SJSA1 (cell line): ENCODE results near the gene RNF31. TPM values are rescaled to one million over a fixed set of nuclear protein-coding genes. Genes with fewer than 3 reads are reported as not detected.

Source experiments
- DNase-seq, 2 experiments: peaks; one replicate each; pipeline ENCODE4 v3.0.0-alpha.2; 2015 to 2020; ENCODE audit warnings: low spot score in 2 of 2, low read depth in 1 of 2
- H3K27ac ChIP-seq: fragments of 250-450 bp; sonication (Bioruptor Pico); 2 replicates; pipeline ENCODE4 v1.5.1; 2020; ENCODE audit warnings: mild to moderate bottlenecking, moderate library complexity
- H3K27me3 ChIP-seq: fragments of 250-450 bp; sonication (Bioruptor Pico); replicated peaks from 2 replicates; pipeline ENCODE4 v1.5.1; 2020; ENCODE audit warnings: mild to moderate bottlenecking, moderate library complexity
- H3K36me3 ChIP-seq: fragments of 250-450 bp; sonication (Bioruptor Pico); 2 replicates; pipeline ENCODE4 v1.5.1; 2020; ENCODE audit warnings: mild to moderate bottlenecking
- H3K4me1 ChIP-seq: fragments of 250-450 bp; sonication (Bioruptor Pico); replicated peaks from 2 replicates; pipeline ENCODE4 v1.6.1; 2021; ENCODE audit warnings: mild to moderate bottlenecking
- H3K4me3 ChIP-seq: fragments of 250-450 bp; sonication (Bioruptor Pico); 2 replicates; pipeline ENCODE4 v1.5.1; 2020; ENCODE audit warnings: mild to moderate bottlenecking
- H3K9me3 ChIP-seq: fragments of 250-450 bp; sonication (Bioruptor Pico); replicated peaks from 2 replicates; pipeline ENCODE4 v1.5.1; 2020; ENCODE audit warnings: mild to moderate bottlenecking
- total RNA-seq: library from RNA; depleted of rRNA; stranded (reverse); fragments of >200 nt; shearing (Covaris generic); gene quantifications from 2 replicates; pipeline ENCODE4 v1.2.3, GENCODE V29; 2014

The RNF31 gene
- total RNA-seq, 1 experiment from 2014 or later, result 40.3 TPM

- DNase-seq, result no peak
- no peaks in the 10 kb centered on the region; the same call in 1 of the 2 replicates for H3K9me3 ChIP-seq
- H3K27me3 ChIP-seq, result no peaks in the 10 kb centered on the region
- peaks cover 20% of the 10 kb centered on the region for H3K4me1 ChIP-seq
- no peak overlapping the region for H3K27ac ChIP-seq
- no peak overlapping the region for H3K4me3 ChIP-seq
- H3K36me3 ChIP-seq, result peaks cover 45% of the 10 kb centered on the region
Measured at GRCh38 chr14:24137529-24138395, 9.5 kb upstream of the RNF31 start.

- Histone ChIP-seq H3K27me3 (no peaks in the 10 kb centered on the region), H3K27ac (no peak overlapping the region), H3K36me3 (peaks cover 54% of the 10 kb centered on the region), H3K9me3 (no peaks in the 10 kb centered on the region; the same call in 1 of the 2 replicates), H3K4me3 (no peak overlapping the region), H3K4me1 (peaks cover 21% of the 10 kb centered on the region)
- no peak for DNase-seq
Measured at GRCh38 chr14:24138396-24139271, 8.7 kb upstream of the RNF31 start.

- H3K4me3 ChIP-seq, result no peak overlapping the region
- DNase-seq, result no peak
Measured at GRCh38 chr14:24139272-24139934, 7.9 kb upstream of the RNF31 start.

GRCh38 chr14:24141097-24141880, 6.0 kb upstream of the RNF31 start, which contains the start of gene EMC9:
EMC9 (minus strand) TSS chr14:24141591; CDS start chr14:24141304, 287 bp downstream.
- H3K9me3 ChIP-seq, result no peaks in the 10 kb centered on the region
- H3K27me3 ChIP-seq, result no peaks in the 10 kb centered on the region
- peak within 1 kb of the TSS; percentile 50 for H3K27ac ChIP-seq
- DNase-seq, result peak; percentile 94 to 99
- H3K36me3 ChIP-seq, result peaks cover 68% of the 10 kb centered on the region
- H3K4me3 ChIP-seq, result peak within 1 kb of the TSS; percentile 68
- peaks cover 29% of the 10 kb centered on the region for H3K4me1 ChIP-seq

More at GRCh38 chr14:24139272-24139934, 7.9 kb upstream of the RNF31 start:
- peaks cover 24% of the 10 kb centered on the region for H3K4me1 ChIP-seq
- no peaks in the 10 kb centered on the region for H3K27me3 ChIP-seq
- H3K27ac ChIP-seq, result no peak overlapping the region
- peaks cover 62% of the 10 kb centered on the region for H3K36me3 ChIP-seq
- H3K9me3 ChIP-seq, result no peaks in the 10 kb centered on the region; the same call in 1 of the 2 replicates

GRCh38 chr14:24143511-24143910, 3.8 kb upstream of the RNF31 start:
- Histone ChIP-seq H3K27me3 (no peaks in the 10 kb centered on the region), H3K4me1 (peaks cover 28% of the 10 kb centered on the region), H3K36me3 (peaks cover 58% of the 10 kb centered on the region), H3K27ac (no peak overlapping the region), H3K9me3 (no peaks in the 10 kb centered on the region), H3K4me3 (no peak overlapping the region)
- no peak for DNase-seq

GRCh38 chr14:24144451-24144850, 2.8 kb upstream of the RNF31 start:
- no peaks in the 10 kb centered on the region for H3K9me3 ChIP-seq
- H3K27me3 ChIP-seq, result no peaks in the 10 kb centered on the region
- no peak overlapping the region for H3K27ac ChIP-seq
- no peak overlapping the region for H3K4me3 ChIP-seq
- no peak for DNase-seq
- H3K4me1 ChIP-seq, result peaks cover 30% of the 10 kb centered on the region
- H3K36me3 ChIP-seq, result peaks cover 58% of the 10 kb centered on the region

- DNase-seq, result no peak
- Histone ChIP-seq H3K27ac (no peak overlapping the region), H3K36me3 (peaks cover 62% of the 10 kb centered on the region), H3K9me3 (no peaks in the 10 kb centered on the region), H3K27me3 (no peaks in the 10 kb centered on the region), H3K4me3 (peak overlapping the region; percentile 86), H3K4me1 (peaks cover 30% of the 10 kb centered on the region)
Measured at GRCh38 chr14:24145219-24145618, 2.1 kb upstream of the RNF31 start.

GRCh38 chr14:24145690-24146452, 1.4 kb upstream of the RNF31 start:
- peak; percentile 56 to 78 for DNase-seq
- Histone ChIP-seq H3K27me3 (no peaks in the 10 kb centered on the region), H3K4me3 (peak overlapping the region; percentile 86), H3K27ac (peak overlapping the region; percentile 44), H3K9me3 (no peaks in the 10 kb centered on the region), H3K36me3 (peaks cover 69% of the 10 kb centered on the region), H3K4me1 (peaks cover 30% of the 10 kb centered on the region)

- Histone ChIP-seq H3K36me3 (peaks cover 75% of the 10 kb centered on the region), H3K4me3 (peak within 1 kb of the TSS; percentile 86)
Measured at GRCh38 chr14:24146453-24146977, 783 bp upstream of the RNF31 start, which contains the start of gene PSME2. PSME2 (minus strand) TSS chr14:24146610; CDS start chr14:24146581, 29 bp downstream.

GRCh38 chr14:24147761-24148428, 597 bp downstream of the RNF31 start:
- H3K9me3 ChIP-seq, result no peaks in the 10 kb centered on the region
- no peak overlapping the region for H3K27ac ChIP-seq
- H3K4me3 ChIP-seq, result peak overlapping the region; percentile 86
- peaks cover 23% of the 10 kb centered on the region for H3K4me1 ChIP-seq
- H3K36me3 ChIP-seq, result peaks cover 79% of the 10 kb centered on the region
- no peaks in the 10 kb centered on the region for H3K27me3 ChIP-seq
- DNase-seq, result no peak

More at GRCh38 chr14:24146453-24146977, 783 bp upstream of the RNF31 start, which contains the start of gene PSME2:
- H3K9me3 ChIP-seq, result no peaks in the 10 kb centered on the region
- DNase-seq, result peak; percentile 93 to 98
- H3K27ac ChIP-seq, result peak within 1 kb of the TSS; percentile 53
- H3K27me3 ChIP-seq, result no peaks in the 10 kb centered on the region
- H3K4me1 ChIP-seq, result peaks cover 30% of the 10 kb centered on the region

GRCh38 chr14:24149302-24149969, 2.1 kb downstream of the RNF31 start:
- DNase-seq, result no peak
- Histone ChIP-seq H3K27ac (no peak overlapping the region), H3K9me3 (no peaks in the 10 kb centered on the region), H3K4me3 (no peak overlapping the region), H3K36me3 (peaks cover 66% of the 10 kb centered on the region), H3K27me3 (no peaks in the 10 kb centered on the region), H3K4me1 (peaks cover 19% of the 10 kb centered on the region)
